ENCODE measurements around the gene CYP20A1.
A peak's percentile ranks its signal among the peaks of the same experiment; 100 is the strongest.

The CYP20A1 gene

DNA sequence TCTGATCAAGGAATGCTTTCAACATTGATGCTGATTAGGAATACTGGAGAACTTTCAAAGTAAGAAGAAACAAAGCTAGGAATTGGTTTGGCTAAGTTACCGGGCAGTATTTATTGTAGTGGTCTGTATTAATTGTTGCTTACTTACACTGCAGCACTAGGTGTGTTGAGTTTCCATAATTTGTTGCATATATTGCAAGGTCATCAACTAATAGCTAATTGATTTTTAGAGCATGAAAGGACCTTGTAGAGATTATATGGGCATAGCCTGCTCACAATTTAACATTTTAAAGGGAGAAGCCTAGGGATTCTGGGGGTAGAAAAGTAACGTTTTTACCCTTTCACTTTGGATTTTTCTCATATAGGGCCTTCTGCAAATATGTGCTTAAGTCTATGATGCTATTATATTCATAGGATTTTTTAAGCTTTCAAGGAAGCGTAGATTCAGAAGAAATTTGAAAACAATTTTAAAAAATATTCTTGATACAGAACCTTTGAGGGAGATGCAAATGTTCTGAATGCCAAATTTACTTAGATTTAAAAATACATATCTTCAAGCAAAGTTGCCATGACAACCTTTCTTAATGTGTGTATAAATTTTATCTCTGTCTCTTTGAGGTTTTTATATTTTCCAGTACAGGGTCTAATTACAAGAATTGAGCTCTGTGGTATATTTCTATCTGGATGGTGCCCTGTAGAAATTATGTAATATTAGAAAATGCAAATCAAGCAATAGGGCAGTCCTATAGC, 72.0 kb downstream of the CYP20A1 start:
- Histone ChIP-seq H3K27ac (ENCODE audit: extremely low read depth, low read depth, low read length) (no peak overlapping the region), H3K4me1 (ENCODE audit: control insufficient read depth, insufficient read depth, low read length) (no peaks in the 10 kb centered on the region), H3K9me3 (ENCODE audit: control insufficient read depth, insufficient read depth, low read depth, low read length) (no peaks in the 10 kb centered on the region), H3K4me3 (ENCODE audit: low read depth, low read length) (no peak overlapping the region), H3K36me3 (ENCODE audit: control insufficient read depth in 2 of 2, insufficient read depth in 1 of 2, low read length in 2 of 2) (peaks cover 0 to 8% of the 10 kb centered on the region in 2 experiments; a peak in 2 of 3 replicates)
- no peak for TF ChIP-seq ZNF302 (tag by site-specific recombination; IDR thresholded peaks at IDR 0.05; ENCODE audit: low read depth)
- ChIA-PET POLR2A (no interaction called here), CTCF (interaction anchor here (0.6 to 0.9 kb wide), 3 partner anchors 13 to 84 kb away, joined by 3 read pairs; no protein-coding TSS in a partner anchor)

DNA sequence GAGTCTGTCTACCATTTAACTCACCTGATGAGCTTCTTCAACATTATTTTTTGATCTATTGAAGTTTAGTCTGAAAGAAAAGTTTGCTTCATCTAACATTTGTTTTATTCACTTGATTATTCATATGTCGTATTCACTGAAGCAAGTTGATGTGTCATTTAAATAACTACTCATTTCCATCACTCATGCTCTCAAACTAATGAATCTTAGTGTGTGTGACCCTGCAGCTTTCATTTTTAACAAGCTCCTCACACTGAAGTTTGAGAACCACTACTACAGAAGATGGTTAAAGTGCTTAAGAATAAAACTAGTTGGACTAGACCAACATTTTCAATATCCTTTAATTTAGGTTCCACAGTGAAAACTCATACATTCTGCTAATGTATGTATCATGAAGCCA, 87.5 kb downstream of the CYP20A1 start:
- peaks cover 7% of the 10 kb centered on the region; the same call in 1 of the 2 replicates for H3K4me1 ChIP-seq (ENCODE audit: control insufficient read depth, insufficient read depth, low read length)
- POLR2A ChIA-PET: no interaction called here
- H3K9me3 ChIP-seq (ENCODE audit: control insufficient read depth, insufficient read depth, low read depth, low read length): no peaks in the 10 kb centered on the region
- H3K4me3 ChIP-seq (ENCODE audit: low read depth, low read length): no peak overlapping the region
- TF ChIP-seq PRDM1 (tag by site-specific recombination; IDR thresholded peaks at IDR 0.05): no peak
- no peak for TF ChIP-seq ZNF10 (tag by site-specific recombination; IDR thresholded peaks at IDR 0.05)
- no peak for TF ChIP-seq ZNF677 (tag by site-specific recombination; IDR thresholded peaks at IDR 0.05)
- no peak for TF ChIP-seq ZNF621 (tag by site-specific recombination; IDR thresholded peaks at IDR 0.05)
- TF ChIP-seq ZNF600 (tag by site-specific recombination; IDR thresholded peaks at IDR 0.05): no peak
- TF ChIP-seq, protein P1, sequence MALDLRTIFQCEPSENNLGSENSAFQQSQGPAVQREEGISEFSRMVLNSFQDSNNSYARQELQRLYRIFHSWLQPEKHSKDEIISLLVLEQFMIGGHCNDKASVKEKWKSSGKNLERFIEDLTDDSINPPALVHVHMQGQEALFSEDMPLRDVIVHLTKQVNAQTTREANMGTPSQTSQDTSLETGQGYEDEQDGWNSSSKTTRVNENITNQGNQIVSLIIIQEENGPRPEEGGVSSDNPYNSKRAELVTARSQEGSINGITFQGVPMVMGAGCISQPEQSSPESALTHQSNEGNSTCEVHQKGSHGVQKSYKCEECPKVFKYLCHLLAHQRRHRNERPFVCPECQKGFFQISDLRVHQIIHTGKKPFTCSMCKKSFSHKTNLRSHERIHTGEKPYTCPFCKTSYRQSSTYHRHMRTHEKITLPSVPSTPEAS (tag by site-specific recombination; IDR thresholded peaks at IDR 0.05): no peak
- no peak for TF ChIP-seq ZNF670 (tag by site-specific recombination; IDR thresholded peaks at IDR 0.05; ENCODE audit: low read depth)
- TF ChIP-seq ZNF19 (tag by site-specific recombination; IDR thresholded peaks at IDR 0.05; ENCODE audit: low read depth): no peak
- TF ChIP-seq ZNF223 (tag by site-specific recombination; IDR thresholded peaks at IDR 0.05): no peak
- TF ChIP-seq ZNF169 (tag by site-specific recombination; IDR thresholded peaks at IDR 0.05): no peak
- TF ChIP-seq ZSCAN30 (tag by site-specific recombination; IDR thresholded peaks at IDR 0.05): no peak
- CTCF ChIA-PET: interaction anchor here (0.6 to 0.7 kb wide), 2 partner anchors 30 to 39 kb away, joined by 4 to 5 read pairs; no protein-coding TSS in a partner anchor
- H3K36me3 ChIP-seq (ENCODE audit: control insufficient read depth in 2 of 2, insufficient read depth in 1 of 2, low read length in 2 of 2): no peaks in the 10 kb centered on the region; a peak in 1 of 3 replicates
- H3K27ac ChIP-seq (ENCODE audit: extremely low read depth, low read depth, low read length): no peak overlapping the region

DNA sequence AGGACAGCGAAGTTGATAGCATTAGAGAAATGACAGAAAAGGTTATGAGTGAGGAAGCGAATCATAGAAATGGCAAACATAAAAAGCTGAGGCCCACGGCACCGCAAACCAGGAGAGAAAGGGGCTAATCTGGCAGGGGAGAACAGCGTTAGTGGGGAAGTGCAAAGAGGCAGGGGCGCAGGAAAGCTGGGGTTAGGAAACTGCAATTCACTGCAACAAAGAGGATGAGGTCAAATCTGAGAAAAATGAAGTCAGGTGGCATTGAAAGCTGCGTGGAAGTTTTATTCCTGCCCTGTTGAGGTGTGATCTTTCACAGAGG, 88.7 kb downstream of the CYP20A1 start:
- H3K36me3 ChIP-seq (ENCODE audit: control insufficient read depth in 2 of 2, insufficient read depth in 1 of 2, low read length in 2 of 2): no peaks in the 10 kb centered on the region; a peak in 1 of 3 replicates
- peak overlapping the region; percentile 75 for H3K27ac ChIP-seq (ENCODE audit: extremely low read depth, low read depth, low read length)
- TF ChIP-seq ZNF600 (tag by site-specific recombination; IDR thresholded peaks at IDR 0.05) (peak; percentile 21; the same call in 1 of the 2 replicates), PRDM1 (tag by site-specific recombination; IDR thresholded peaks at IDR 0.05) (peak; percentile 76), ZNF623 (tag by site-specific recombination; IDR thresholded peaks at IDR 0.05) (0 out of 2 replicates have a peak, but pooled peaks have one; percentile 16), ZBTB20 (tag by site-specific recombination; IDR thresholded peaks at IDR 0.05) (peak; percentile 22; the same call in 1 of the 2 replicates), GLIS1 (tag by site-specific recombination; IDR thresholded peaks at IDR 0.05) (no peak)
- TF ChIP-seq, protein P1 (tag by site-specific recombination; IDR thresholded peaks at IDR 0.05): no peak
- peaks cover 7% of the 10 kb centered on the region; the same call in 1 of the 2 replicates for H3K4me1 ChIP-seq (ENCODE audit: control insufficient read depth, insufficient read depth, low read length)
- ChIA-PET POLR2A (interaction anchor here (0.6 kb wide), 1 partner anchor 8 kb away, joined by 3 read pairs; no protein-coding TSS in a partner anchor), CTCF (interaction anchor here (0.7 to 0.9 kb wide), 2 partner anchors 26 to 488 kb away, joined by 3 read pairs; no protein-coding TSS in a partner anchor)
- peak overlapping the region; percentile 83 for H3K4me3 ChIP-seq (ENCODE audit: low read depth, low read length)
- no peaks in the 10 kb centered on the region for H3K9me3 ChIP-seq (ENCODE audit: control insufficient read depth, insufficient read depth, low read depth, low read length)

All from HEK293 (cell line).